K562 (cell line): Measurements from ENCODE around the gene PTPN1. TPM values are rescaled to one million over a fixed set of nuclear protein-coding genes. Genes with fewer than 3 reads are reported as not detected.
A peak's percentile ranks its signal among the peaks of the same experiment; 100 is the strongest.

Experiments
- ATAC-seq: fragments of 200-7000 bp; cut with Tn5 transposase; 3 replicates; pipeline ENCODE4 v1.9.1; 2020; ENCODE audit warnings: moderate library complexity
- BruUV-seq: library from RNA; stranded (reverse); fragments of 400-500 nt; replicated peaks from 2 replicates; lab custom pipeline; 2021; lab: Mats Ljungman, UMichigan
- CTCF ChIA-PET: fragments of 300-600 bp; formaldehyde crosslinking; extraction: SDS; loops from one replicate; lab custom pipeline; 2021; ENCODE audit warnings: low intra/inter-chr PET ratio; lab: Yijun Ruan, JAX
- POLR2A ChIA-PET: fragments of 300-600, 350-650 bp; sonication (Branson Sonifier 250); formaldehyde crosslinking; extraction: SDS; loops from one replicate; lab custom pipeline; 2021; ENCODE audit warnings: antibody characterized with exemption, inconsistent platforms; lab: Yijun Ruan, JAX
- DNase-seq, 4 experiments: peaks; one replicate each; pipeline versions ENCODE4 v3.0.0 to v3.0.0-alpha.2; 2011 to 2018; ENCODE audit warnings: low spot score in 3 of 4, mixed read lengths in 3 of 4; ENCODE audit errors: extremely low read depth in 1 of 4
- FAIRE-seq: peaks from 2 replicates; lab custom pipeline; 2011; peaks lifted over from hg19 to GRCh38; lab: Jason Lieb, UNC
- H2AFZ ChIP-seq: 2 replicates; pipeline ENCODE4 v1.6.0; 2011; ENCODE audit warnings: low read depth, low read length, control low read depth, inconsistent platforms
- H3K27ac ChIP-seq: fragments of 200-600 bp; 3 replicates; pipeline ENCODE4 v1.8.0; 2011; ENCODE audit warnings: low read depth, mild to moderate bottlenecking, control low read depth, inconsistent platforms, low read length, moderate library complexity, mixed read lengths; ENCODE audit errors: extremely low read depth
- H3K27me3 ChIP-seq, 2 experiments: fragments of 300-600 bp in 1 of 2; 2 replicates in 1 of 2; 3 replicates in 1 of 2; pipeline versions ENCODE4 v1.6.0 to v1.8.0; 2011; ENCODE audit warnings: inconsistent platforms in 2 of 2, low read length in 2 of 2, mild to moderate bottlenecking in 1 of 2, mixed read lengths in 1 of 2, moderate library complexity in 1 of 2; ENCODE audit not compliant: control insufficient read depth in 2 of 2, insufficient read depth in 2 of 2
- H3K36me3 ChIP-seq: fragments of 300-600 bp; 3 replicates; pipeline ENCODE4 v1.8.0; 2011; ENCODE audit warnings: mild to moderate bottlenecking, low read length, inconsistent platforms; ENCODE audit not compliant: control insufficient read depth, insufficient read depth
- H3K4me1 ChIP-seq, 2 experiments: fragments of 200-600 bp in 1 of 2; replicated peaks in 1 of 2; 2 replicates in 1 of 2; 3 replicates in 1 of 2; pipeline versions ENCODE4 v1.5.1 to v1.8.0; 2011; ENCODE audit warnings: inconsistent platforms in 2 of 2, low read length in 2 of 2, mild to moderate bottlenecking in 1 of 2, mixed read lengths in 1 of 2, moderate library complexity in 1 of 2; ENCODE audit not compliant: control insufficient read depth in 2 of 2, insufficient read depth in 2 of 2
- H3K4me2 ChIP-seq: 2 replicates; pipeline ENCODE4 v1.6.1; 2011; ENCODE audit warnings: low read length, control low read depth, inconsistent platforms, mixed read lengths; ENCODE audit not compliant: insufficient read depth
- H3K4me3 ChIP-seq: fragments of 200-600 bp; sonication (generic), shearing (Covaris generic); 2 replicates; pipeline ENCODE4 v1.5.1; 2016; ENCODE audit warnings: control low read depth, inconsistent platforms
- H3K79me2 ChIP-seq: fragments of 200-600 bp; 3 replicates; pipeline ENCODE4 v1.8.0; 2011; ENCODE audit warnings: low read length, inconsistent platforms; ENCODE audit not compliant: control insufficient read depth, insufficient read depth
- H3K9ac ChIP-seq, 2 experiments: 2 replicates each; pipeline versions ENCODE4 v1.6.0 to v1.6.1; 2011; ENCODE audit warnings: low read depth in 2 of 2, low read length in 2 of 2, control low read depth in 1 of 2, inconsistent platforms in 1 of 2, mild to moderate bottlenecking in 1 of 2, mixed read lengths in 1 of 2; ENCODE audit not compliant: insufficient read depth in 1 of 2
- H3K9me1 ChIP-seq: one replicate; pipeline ENCODE4 v1.6.0; 2011; ENCODE audit warnings: inconsistent platforms, mild to moderate bottlenecking, low read length, moderate library complexity; ENCODE audit not compliant: control insufficient read depth, insufficient read depth
- H3K9me3 ChIP-seq: replicated peaks from 2 replicates; pipeline ENCODE4 v1.5.1; 2011; ENCODE audit warnings: low read depth, low read length, inconsistent platforms; ENCODE audit not compliant: control insufficient read depth, insufficient read depth
- H4K20me1 ChIP-seq: replicated peaks from 2 replicates; pipeline ENCODE4 v1.6.1; 2011; ENCODE audit warnings: low read length, inconsistent platforms, mixed read lengths; ENCODE audit not compliant: control insufficient read depth, insufficient read depth
- C11orf30 ChIP-seq: fragments of 450-650 bp; IDR thresholded peaks from 2 replicates; pipeline ENCODE4 v1.6.1; 2016; ENCODE audit warnings: low read depth, mild to moderate bottlenecking
- CC2D1A ChIP-seq: fragments of 450-650 bp; IDR thresholded peaks from 2 replicates; pipeline ENCODE4 v1.6.1; 2017; ENCODE audit warnings: mild to moderate bottlenecking
- ELF1 ChIP-seq: fragments of 200-800 bp; sonication (Bioruptor generic); IDR thresholded peaks from 2 replicates; pipeline ENCODE4 v1.6.1; 2016; ENCODE audit warnings: missing genetic modification characterization, missing compliant biosample characterization
- ELF2 ChIP-seq: fragments of 250-450 bp; sonication (Bioruptor Pico); IDR thresholded peaks from 2 replicates; pipeline ENCODE4 v1.5.0; 2021; ENCODE audit warnings: mild to moderate bottlenecking
- MAFF ChIP-seq: IDR thresholded peaks from 2 replicates; pipeline ENCODE4 v1.6.1; 2012; ENCODE audit warnings: low read length, improper control_type of control experiment
- MAFK ChIP-seq: IDR thresholded peaks from 2 replicates; pipeline ENCODE4 v1.6.1; 2011; ENCODE audit warnings: low read length, improper control_type of control experiment
- MTA2 ChIP-seq: fragments of 450-650 bp; IDR thresholded peaks from 2 replicates; pipeline ENCODE4 v1.6.1; 2016; ENCODE audit warnings: low read depth
- NBN ChIP-seq: fragments of 450-650 bp; IDR thresholded peaks from 2 replicates; pipeline ENCODE4 v1.6.1; 2016; ENCODE audit warnings: low read depth, mild to moderate bottlenecking
- POLR2G ChIP-seq: fragments of 200-400 bp; formaldehyde crosslinking; IDR thresholded peaks from 2 replicates; pipeline ENCODE4 v1.6.1; 2017; ENCODE audit warnings: low read depth, mild to moderate bottlenecking, antibody characterized with exemption, low read length, moderate library complexity
- POLR2H ChIP-seq: IDR thresholded peaks from 2 replicates; pipeline ENCODE4 v1.6.1; 2016; ENCODE audit warnings: missing genetic modification characterization, low read depth, mild to moderate bottlenecking, control low read depth, missing compliant biosample characterization, moderate library complexity
- TCF3 ChIP-seq: sonication (generic); formaldehyde crosslinking; IDR thresholded peaks from 2 replicates; pipeline ENCODE4 v1.4.0; 2020; ENCODE audit warnings: mild to moderate bottlenecking, missing genetic modification reagents
- TEAD2 ChIP-seq: fragments of 450-650 bp; IDR thresholded peaks from 2 replicates; pipeline ENCODE4 v1.6.1; 2016; ENCODE audit warnings: missing genetic modification characterization, control low read depth, missing compliant biosample characterization
- TFAP4 ChIP-seq: sonication (generic); formaldehyde crosslinking; IDR thresholded peaks from 2 replicates; pipeline ENCODE4 v1.8.0; 2022; ENCODE audit warnings: missing genetic modification reagents, mild to moderate bottlenecking, moderate library complexity, borderline replicate concordance
- ZNF274 ChIP-seq: IDR thresholded peaks from 2 replicates; pipeline ENCODE4 v1.6.1; 2011; ENCODE audit warnings: low read depth, mild to moderate bottlenecking, low read length, moderate library complexity, borderline replicate concordance
- ZNF316 ChIP-seq: fragments of 450-650 bp; IDR thresholded peaks from 2 replicates; pipeline ENCODE4 v1.6.1; 2016
- ZNF584 ChIP-seq: fragments of 200-800 bp; sonication (Bioruptor generic); IDR thresholded peaks from 2 replicates; pipeline ENCODE4 v1.6.1; 2016; ENCODE audit warnings: low read depth, mild to moderate bottlenecking, missing genetic modification characterization, missing compliant biosample characterization
- WGBS: fragments of 100-300 bp; shearing (Covaris generic); methylation state at CpG from one replicate; pipeline ENCODE4 v1.1.6; 2016; ENCODE audit warnings: low coverage, mixed read lengths; ENCODE audit not compliant: insufficient coverage; ENCODE audit errors: missing lambda C conversion rate; 5-methylcytosine and 5-hydroxymethylcytosine counted together
- in situ Hi-C: fragments of 300-500 bp; cut with MboI; formaldehyde crosslinking; loops from 4 replicates; pipeline ENCODE4 v1.15.0; 2018; ENCODE audit warnings: inconsistent platforms, mixed read lengths
- intact Hi-C: fragments of 100-400 bp; cut with micrococcal nuclease; formaldehyde crosslinking; loops from 2 replicates; pipeline ENCODE4 v1.14.2; 2022
- polyA plus RNA-seq, 8 experiments: library from polyadenylated mRNA; depleted of rRNA in 4 of 8; stranded (reverse) in 5 of 8; unstranded in 3 of 8; fragments of >200 nt; fragmentation: Nextera tagmentation in 2 of 8; fragmentation: Illumina TruSeq in 1 of 8; extraction: Ambion mirVana in 2 of 8; extraction: Trizol in 1 of 8; gene quantifications; 2 replicates each; pipeline versions ENCODE4 v1.2.1 to v1.2.3, GENCODE V29; 2011 to 2014; ENCODE audit warnings: inconsistent platforms in 1 of 8, missing spikeins in 1 of 8
- total RNA-seq, 7 experiments: library from RNA; depleted of rRNA in 6 of 7; stranded (reverse); fragments of >200 nt in 6 of 7; fragmentation: Illumina TruSeq in 2 of 7; extraction: Trizol in 2 of 7; gene quantifications; 2 replicates each; pipeline versions ENCODE4 v1.2.1 to v1.2.3, GENCODE V29; 2011 to 2021; ENCODE audit warnings: low replicate concordance in 1 of 7

PTPN1 gene
- total and polyA plus RNA-seq, 9 of the 15 experiments (the other 6 are each of a cell fraction or from before 2014, with no cell fraction given) = 11.0 to 85.3 (median 54.0) TPM

GRCh38 chr20:50601511-50602431, 91.6 kb downstream of the PTPN1 start:
- Histone ChIP-seq H3K79me2 (no peaks in the 10 kb centered on the region), H3K4me3 (no peak overlapping the region), H3K27me3 (no peaks in the 10 kb centered on the region), H3K9me3 (no peaks in the 10 kb centered on the region), H2AFZ (no peak overlapping the region), H3K9ac (peak overlapping the region in 1 of 2 experiments; percentile 41; a peak in 2 of 4 replicates), H3K27ac (no peak overlapping the region), H3K9me1 (no peaks in the 10 kb centered on the region), H3K36me3 (peaks cover 64% of the 10 kb centered on the region), H4K20me1 (no peaks in the 10 kb centered on the region), H3K4me2 (no peak overlapping the region), H3K4me1 (peaks cover 0 to 21% of the 10 kb centered on the region in 2 experiments; a peak in 2 of 5 replicates)
- ATAC-seq (peak; percentile 65), FAIRE-seq (peak; percentile 55), DNase-seq (peak; percentile 58 to 70 (median 66))
- in situ Hi-C loops = no loop called here
- ChIA-PET POLR2A (interaction anchor here (0.6 to 1.0 kb wide), 3 partner anchors 9 to 158 kb away, joined by 3 to 7 read pairs (median 3); no protein-coding TSS in a partner anchor), CTCF (no interaction called here)
- TF ChIP-seq POLR2H (tag) (no peak), MTA2 (no peak), POLR2G (peak; percentile 56), MAFK (peak; percentile 61), ELF1 (tag) (no peak), CC2D1A (no peak), ELF2 (CRISPR knock-in tag) (no peak), ZNF274 (no peak), TEAD2 (no peak), TFAP4 (CRISPR knock-in tag) (peak; percentile 29; the same call in 1 of the 2 replicates), MAFF (peak; percentile 47; the same call in 1 of the 2 replicates), TCF3 (peak; percentile 13; the same call in 1 of the 2 replicates), NBN (no peak), ZNF584 (CRISPR knock-in tag) (no peak), ZNF316 (peak; percentile 65; the same call in 1 of the 2 replicates), C11orf30 (peak; percentile 32; the same call in 1 of the 2 replicates)
- 66% methylated on average over 24 of the region's 33 CpGs for WGBS
- no TSS peak for BruUV-seq
- intact Hi-C loops = no loop called here
